Effector memory CD4-positive, alpha-beta T cell (primary cell): ENCODE data around the gene ARAP1.

Experiments
- DNase-seq, 3 donors: peaks; one replicate each; pipeline ENCODE4 v3.0.0-alpha.2; 2020
- H3K27ac ChIP-seq: 2 replicates; pipeline ENCODE4 v1.7.0; 2013; ENCODE audit warnings: mild to moderate bottlenecking, low read length, moderate library complexity; ENCODE audit not compliant: insufficient read depth, poor library complexity, severe bottlenecking
- H3K27me3 ChIP-seq: replicated peaks from 2 replicates; pipeline ENCODE4 v1.7.0; 2013; ENCODE audit warnings: mild to moderate bottlenecking, low read length; ENCODE audit not compliant: insufficient read depth, control insufficient read depth, poor library complexity, severe bottlenecking
- H3K36me3 ChIP-seq: 2 replicates; pipeline ENCODE4 v1.7.0; 2013; ENCODE audit warnings: mild to moderate bottlenecking, low read length, moderate library complexity; ENCODE audit not compliant: control insufficient read depth, insufficient read depth
- H3K4me1 ChIP-seq: 2 replicates; pipeline ENCODE4 v1.7.0; 2013; ENCODE audit warnings: low read length, mild to moderate bottlenecking; ENCODE audit not compliant: control insufficient read depth, insufficient read depth, poor library complexity, severe bottlenecking
- H3K4me3 ChIP-seq: 2 replicates; pipeline ENCODE4 v1.7.0; 2013; ENCODE audit warnings: low read length, low read depth, mild to moderate bottlenecking; ENCODE audit not compliant: insufficient read depth, poor library complexity, severe bottlenecking
- H3K9me3 ChIP-seq: 2 replicates; pipeline ENCODE4 v1.7.0; 2013; ENCODE audit warnings: mild to moderate bottlenecking, low read length, moderate library complexity; ENCODE audit not compliant: control insufficient read depth

Gene ARAP1

DNA sequence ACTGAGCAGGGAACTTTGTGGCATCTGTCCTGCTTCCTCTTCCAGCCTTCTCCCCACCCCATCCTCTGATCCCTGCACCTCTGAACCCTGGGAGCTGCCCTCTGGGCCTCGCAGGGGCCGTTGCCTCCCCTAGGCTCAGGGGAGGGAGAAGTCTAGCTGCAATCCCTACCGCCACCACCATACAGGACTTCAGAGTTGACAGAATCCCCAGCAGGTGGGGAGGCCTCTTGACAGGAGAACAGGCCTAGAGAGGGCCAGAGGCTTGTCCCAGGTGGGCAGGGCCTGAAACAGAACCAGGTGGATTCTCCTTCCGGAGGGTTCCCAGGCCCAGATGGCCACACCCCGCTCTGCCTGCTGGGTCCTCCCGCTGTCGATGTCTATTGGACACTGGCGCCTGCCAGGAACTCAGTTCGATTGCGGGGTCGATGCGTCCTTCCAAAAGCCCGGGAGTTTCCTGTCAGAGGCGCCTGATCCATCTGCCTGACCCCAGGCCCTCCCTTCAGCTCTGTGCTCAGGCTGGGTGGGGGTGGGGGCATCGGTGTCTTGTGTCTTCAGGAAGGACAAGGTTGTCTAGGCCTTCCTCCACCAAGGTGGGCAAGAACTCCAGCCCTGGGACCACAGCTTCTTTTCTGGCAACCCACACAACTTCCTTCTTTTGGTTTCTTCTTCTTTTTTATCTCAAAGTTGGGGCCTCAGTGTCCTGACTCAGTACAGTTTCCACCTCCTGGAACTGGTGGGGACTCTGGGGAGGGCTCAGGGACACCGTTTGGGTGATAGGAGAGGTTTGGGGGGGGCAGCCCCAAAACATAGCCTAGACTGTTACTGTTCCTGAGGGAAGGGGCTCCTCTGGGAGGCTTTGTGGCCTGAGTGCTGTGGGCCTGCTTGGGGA lies 35.3 kb upstream of the ARAP1 start:
- Histone ChIP-seq H3K4me1 (peaks cover 2% of the 10 kb centered on the region), H3K27ac (no peak overlapping the region), H3K4me3 (no peak overlapping the region), H3K9me3 (no peaks in the 10 kb centered on the region), H3K27me3 (no peaks in the 10 kb centered on the region), H3K36me3 (no peaks in the 10 kb centered on the region)
- no peak for DNase-seq

DNA sequence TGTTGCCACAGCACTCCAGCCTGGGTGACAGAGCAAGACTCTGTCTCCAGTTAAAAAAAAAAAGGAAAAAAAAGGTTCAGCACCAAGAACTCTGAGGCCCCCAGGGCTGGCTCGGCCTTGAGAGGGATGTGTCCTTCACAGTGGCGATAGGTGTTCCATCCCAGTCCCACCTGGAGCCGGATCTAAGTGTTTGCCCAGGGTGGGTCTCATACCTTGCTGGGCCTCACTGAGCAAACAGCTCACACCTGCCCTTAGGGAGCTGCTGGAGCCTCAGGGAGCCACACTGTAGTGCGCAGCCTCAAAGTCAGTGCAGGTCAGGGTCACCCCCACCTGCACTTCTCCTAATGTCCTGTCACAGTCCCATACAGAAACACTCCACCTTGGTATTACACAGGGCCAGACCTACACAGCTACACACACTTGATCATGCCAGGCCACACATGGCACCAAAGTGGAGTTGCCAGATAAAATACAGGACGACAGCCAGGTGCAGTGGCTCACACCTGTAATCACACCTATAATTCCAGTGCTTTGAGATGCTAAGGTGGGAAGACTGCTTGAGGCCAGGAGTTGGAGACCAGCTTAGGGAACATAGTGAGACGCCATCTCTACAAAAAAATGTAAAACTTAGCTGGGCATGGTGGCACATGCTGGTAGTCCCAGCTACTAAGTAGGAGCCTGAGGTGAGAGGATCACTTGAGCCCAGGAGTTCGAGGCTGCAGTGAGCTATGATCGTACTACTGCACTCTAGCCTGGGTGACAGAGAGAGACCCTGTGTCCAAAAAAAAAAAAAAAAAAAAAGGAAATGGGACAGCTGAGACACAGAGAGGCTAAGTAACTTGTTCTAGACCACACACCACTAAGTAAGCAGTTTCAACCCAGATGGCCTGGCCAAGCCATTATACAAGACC lies 34.4 kb upstream of the ARAP1 start:
- Histone ChIP-seq H3K4me3 (no peak overlapping the region), H3K9me3 (no peaks in the 10 kb centered on the region), H3K27ac (no peak overlapping the region)

DNA sequence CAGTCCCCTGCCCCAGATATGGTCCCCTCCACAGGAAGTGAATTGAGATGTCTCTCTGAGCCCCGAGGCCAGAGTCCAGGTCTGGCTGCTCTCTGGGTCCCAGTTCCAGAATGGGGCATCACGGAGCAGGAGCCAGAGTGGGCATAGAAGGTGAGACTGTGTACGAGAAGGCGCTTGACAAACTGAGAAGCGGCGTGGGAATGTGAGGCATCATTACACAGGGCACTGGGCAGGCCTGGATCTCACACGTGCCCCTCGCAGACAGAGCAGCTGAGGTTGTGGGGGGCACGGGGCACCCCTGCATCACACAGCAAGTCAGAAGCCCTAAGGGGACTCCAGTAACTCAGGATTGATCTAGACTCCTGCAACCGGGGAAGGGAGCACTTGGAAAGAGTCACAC lies 32.5 kb upstream of the ARAP1 start:
- no peaks in the 10 kb centered on the region for H3K9me3 ChIP-seq
- no peak for DNase-seq
- H3K36me3 ChIP-seq = no peaks in the 10 kb centered on the region
- peaks cover 21% of the 10 kb centered on the region for H3K4me1 ChIP-seq
- no peaks in the 10 kb centered on the region for H3K27me3 ChIP-seq
- no peak overlapping the region for H3K4me3 ChIP-seq
- no peak overlapping the region for H3K27ac ChIP-seq

More for the DNA sequence above, 34.4 kb upstream of the ARAP1 start:
- peaks cover 8% of the 10 kb centered on the region for H3K4me1 ChIP-seq
- H3K27me3 ChIP-seq = no peaks in the 10 kb centered on the region
- DNase-seq = no peak
- H3K36me3 ChIP-seq = no peaks in the 10 kb centered on the region

DNA sequence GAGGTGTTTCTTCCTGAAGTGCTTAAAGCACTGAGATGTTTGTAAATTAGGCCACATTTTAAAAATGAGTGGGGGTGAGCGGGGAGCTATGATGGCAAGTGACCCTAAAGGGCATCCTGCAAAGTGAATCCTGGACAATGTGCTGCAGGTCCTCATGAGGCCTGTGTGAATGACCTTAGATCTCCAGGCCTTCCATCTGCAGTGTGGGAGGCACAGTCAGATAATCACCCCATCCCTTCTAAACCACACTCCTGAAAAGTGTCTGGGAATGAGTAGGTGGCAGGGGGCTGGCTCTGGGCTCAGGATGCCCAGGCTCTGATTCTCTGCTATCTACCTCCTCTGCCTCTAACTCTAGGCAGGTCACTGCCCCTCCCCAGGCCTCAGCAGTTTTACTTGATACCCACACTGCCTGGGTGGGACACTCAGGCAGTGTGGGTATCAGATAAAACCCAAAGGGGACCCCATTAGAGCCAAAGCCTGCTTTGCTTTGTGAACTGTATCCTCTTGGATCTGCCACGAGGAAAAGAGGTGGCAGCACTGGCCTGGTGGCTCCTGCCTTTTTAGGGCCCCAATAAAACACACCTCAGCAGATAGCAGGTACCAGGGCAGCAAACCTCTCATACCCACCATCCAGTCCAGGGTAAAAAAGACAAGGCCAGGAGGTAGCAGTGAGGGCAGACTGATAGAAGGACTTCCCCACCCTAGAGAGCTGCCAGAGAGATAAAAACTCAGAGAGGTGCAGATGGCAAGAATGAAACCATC lies 31.1 kb upstream of the ARAP1 start:
- no peak for DNase-seq
- no peaks in the 10 kb centered on the region for H3K27me3 ChIP-seq
- H3K4me3 ChIP-seq = no peak overlapping the region
- H3K9me3 ChIP-seq = no peaks in the 10 kb centered on the region
- H3K36me3 ChIP-seq = no peaks in the 10 kb centered on the region
- peaks cover 21% of the 10 kb centered on the region for H3K4me1 ChIP-seq
- H3K27ac ChIP-seq = no peak overlapping the region

DNA sequence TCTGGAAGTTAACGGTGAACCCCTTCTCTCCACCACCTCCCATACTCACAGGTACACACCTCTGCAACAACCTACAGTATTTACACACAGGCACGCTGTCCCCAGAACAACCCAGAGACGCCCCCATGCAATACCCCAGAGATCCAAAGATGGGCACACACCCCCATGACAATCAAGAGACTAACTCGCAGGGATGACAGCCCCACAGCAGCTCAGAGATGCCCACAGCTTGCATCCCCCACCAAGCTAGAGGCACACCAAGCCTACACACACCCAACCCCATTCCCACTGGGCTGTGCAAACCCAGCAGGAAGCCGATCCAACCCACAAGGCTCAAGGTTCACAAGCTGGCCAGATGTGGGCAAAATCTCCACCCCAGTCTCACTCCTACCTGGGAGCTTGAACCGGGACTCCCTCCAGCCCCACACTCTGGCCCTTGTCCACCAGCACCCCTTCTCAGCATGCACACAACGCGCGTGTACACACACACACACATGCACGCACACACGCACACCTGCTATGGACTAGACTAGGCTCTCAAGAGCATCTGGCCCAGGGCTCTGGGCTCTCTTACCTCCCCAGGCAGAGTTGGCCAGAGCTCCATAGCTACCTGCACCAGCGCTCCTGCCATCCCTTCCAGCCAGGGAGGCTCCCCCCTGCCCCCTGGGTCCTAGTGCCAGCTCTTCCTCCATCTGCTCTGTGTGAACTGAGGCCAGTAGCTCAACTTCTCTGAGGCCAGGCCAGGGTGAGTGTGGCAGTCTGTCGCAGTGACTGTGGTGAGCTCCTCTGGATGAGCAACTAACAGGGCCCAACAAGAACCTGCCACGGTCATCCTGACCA lies 30.1 kb upstream of the ARAP1 start:
- H3K4me3 ChIP-seq = peak overlapping the region; percentile 62
- H3K4me1 ChIP-seq = peaks cover 21% of the 10 kb centered on the region
- peak overlapping the region; percentile 25 for H3K27ac ChIP-seq
- H3K27me3 ChIP-seq = no peaks in the 10 kb centered on the region
- H3K36me3 ChIP-seq = no peaks in the 10 kb centered on the region
- H3K9me3 ChIP-seq = no peaks in the 10 kb centered on the region
- DNase-seq = no peak

DNA sequence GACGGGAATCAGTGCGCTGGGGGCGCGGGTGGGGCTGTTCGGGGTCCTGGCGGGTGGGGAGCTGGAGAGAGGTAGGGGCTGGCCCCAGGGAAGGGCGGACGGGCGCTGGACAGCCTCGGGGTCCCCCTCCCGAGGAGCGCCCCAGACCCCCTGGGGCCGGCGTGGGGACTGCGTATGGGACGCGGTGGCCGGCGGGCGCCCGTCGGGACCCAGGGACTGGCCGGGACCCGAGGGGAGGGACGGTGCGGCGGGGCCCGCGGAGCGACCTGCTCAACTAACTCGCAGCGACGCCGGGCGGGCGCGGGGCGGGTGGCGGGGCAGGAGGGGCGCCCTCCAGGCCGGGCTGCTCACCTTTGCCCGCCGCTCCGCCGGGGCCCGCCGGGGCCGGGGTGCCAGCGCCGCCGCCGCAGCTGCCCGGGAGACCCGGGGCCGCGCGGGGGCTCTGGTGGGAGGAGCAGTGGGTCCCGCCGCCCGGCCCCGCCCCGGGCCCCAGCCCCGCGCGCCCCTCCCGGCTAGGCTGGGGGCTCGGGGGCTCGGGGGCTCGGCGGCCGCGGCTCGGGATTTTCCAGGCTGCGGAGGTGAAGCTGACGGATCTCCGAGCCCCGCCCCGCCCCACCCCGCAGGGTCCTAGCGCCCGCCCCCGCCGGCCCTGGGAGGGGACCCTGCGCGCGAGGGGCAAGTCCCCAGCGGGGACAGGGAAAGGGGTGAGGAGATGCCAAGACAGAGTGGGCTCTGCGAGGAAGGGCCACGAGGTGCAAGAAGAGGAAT lies 29.3 kb upstream of the ARAP1 start:
- Histone ChIP-seq H3K27me3 (no peaks in the 10 kb centered on the region), H3K4me1 (peaks cover 21% of the 10 kb centered on the region), H3K9me3 (no peaks in the 10 kb centered on the region), H3K4me3 (peak overlapping the region; percentile 74), H3K36me3 (no peaks in the 10 kb centered on the region), H3K27ac (peak overlapping the region; percentile 51)
- DNase-seq = peak; percentile 55 to 65 (median 61)

DNA sequence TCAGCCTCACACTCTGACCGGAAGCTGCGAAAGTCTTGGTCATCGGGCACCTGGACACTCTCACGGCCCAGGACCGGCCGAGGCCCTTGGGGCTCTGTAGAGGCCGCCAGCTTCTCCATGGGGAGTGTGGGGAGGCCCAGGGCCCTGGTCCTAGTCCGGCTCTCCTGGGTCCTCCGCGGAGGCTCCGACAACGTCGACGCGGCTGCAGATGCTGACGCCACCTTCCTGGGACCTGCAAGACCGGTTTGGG lies 28.8 kb upstream of the ARAP1 start:
- no peaks in the 10 kb centered on the region for H3K36me3 ChIP-seq
- no peaks in the 10 kb centered on the region for H3K27me3 ChIP-seq
- no peaks in the 10 kb centered on the region for H3K9me3 ChIP-seq
- H3K27ac ChIP-seq = no peak overlapping the region
- DNase-seq = no peak
- peaks cover 21% of the 10 kb centered on the region for H3K4me1 ChIP-seq
- peak overlapping the region; percentile 74 for H3K4me3 ChIP-seq

DNA sequence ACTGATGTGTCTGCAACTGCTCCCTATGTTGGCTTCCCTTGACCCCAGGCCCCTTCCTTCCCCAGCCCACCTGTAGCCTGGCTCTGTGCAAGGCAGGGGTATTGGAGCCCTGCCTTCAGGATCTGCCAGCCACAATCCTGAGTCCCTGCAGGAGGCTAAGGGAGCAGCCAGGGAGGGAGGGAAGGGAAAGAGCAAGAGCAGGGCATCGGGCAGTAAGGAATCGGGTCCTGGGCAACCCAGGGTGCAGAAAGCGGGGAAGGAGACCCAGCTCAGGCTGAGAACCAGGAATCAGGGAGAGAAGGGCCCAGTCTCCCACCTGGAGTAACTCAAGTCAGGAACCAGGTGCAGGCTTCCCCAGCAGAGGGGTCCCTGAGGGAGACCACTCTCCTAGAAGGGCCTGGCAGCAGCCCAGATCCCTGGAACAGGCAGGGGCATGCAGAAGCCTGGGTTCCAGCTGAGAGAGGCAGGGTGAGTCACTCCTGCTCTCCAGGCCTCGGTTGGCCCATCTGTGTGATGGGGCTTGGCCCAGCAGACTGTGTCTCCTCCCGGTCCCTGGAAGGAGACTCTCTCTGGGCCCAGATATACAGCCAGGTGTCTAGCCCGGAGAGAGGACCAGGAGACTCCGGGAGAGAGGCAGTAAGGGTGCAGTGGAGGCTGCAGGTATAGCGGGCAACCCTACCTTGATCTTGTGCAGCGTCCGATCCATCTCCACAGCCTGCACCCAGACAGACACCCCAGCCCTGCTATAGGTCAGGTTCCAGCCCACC lies 28.3 kb upstream of the ARAP1 start:
- no peak for DNase-seq
- Histone ChIP-seq H3K4me3 (peak overlapping the region; percentile 74), H3K36me3 (no peaks in the 10 kb centered on the region), H3K27ac (no peak overlapping the region), H3K9me3 (no peaks in the 10 kb centered on the region), H3K4me1 (peaks cover 21% of the 10 kb centered on the region), H3K27me3 (no peaks in the 10 kb centered on the region)
